ENCODE measurements around the gene KLHDC4. TPM values are rescaled to one million over a fixed set of nuclear protein-coding genes. Genes with fewer than 3 reads are reported as not detected.

Gene KLHDC4
- total RNA-seq, 1 experiment from 2014 or later = 76.2 TPM

DNA sequence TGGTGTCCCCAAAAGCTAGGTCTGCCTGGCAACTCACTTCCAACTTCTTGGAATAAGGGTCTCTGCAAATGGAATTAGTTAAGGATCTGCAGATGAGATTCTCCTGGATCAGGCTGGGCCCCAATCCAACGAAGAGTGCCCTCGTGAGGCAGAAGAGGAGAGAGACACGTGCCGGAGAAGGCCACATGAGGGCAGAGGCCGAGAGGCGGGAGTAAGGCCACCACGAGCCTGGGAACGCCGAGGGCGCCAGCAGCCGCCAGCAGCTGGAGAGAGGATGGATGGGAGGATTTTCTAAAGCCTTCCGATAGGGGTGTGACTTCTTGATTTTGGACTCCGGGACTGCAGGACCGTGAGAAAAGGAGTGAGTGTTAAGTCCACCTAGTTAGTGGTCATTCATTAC, 87.2 kb downstream of the KLHDC4 start:
- Histone ChIP-seq H3K27me3 (ENCODE audit: insufficient read depth, low read length) (no peaks in the 10 kb centered on the region), H2BK15ac (ENCODE audit: low read depth, low read length) (no peak overlapping the region), H3T11ph (ENCODE audit: low read length) (no peak overlapping the region), H3K14ac (ENCODE audit: insufficient read depth, low read length) (no peak overlapping the region), H3K18ac (ENCODE audit: insufficient read length, low read depth, low read length) (no peak overlapping the region), H3K9ac (ENCODE audit: extremely low read depth, insufficient read length, low read length) (no peak overlapping the region), H2AFZ (ENCODE audit: low read length) (no peak overlapping the region), H3K79me1 (ENCODE audit: insufficient read depth, low read depth, low read length, poor library complexity, severe bottlenecking) (no peaks in the 10 kb centered on the region), H3K4me2 (ENCODE audit: insufficient read depth, insufficient read length, low read length) (no peak overlapping the region), H3K4ac (ENCODE audit: low read depth, low read length) (no peak overlapping the region), H3K79me2 (ENCODE audit: insufficient read depth, low read length) (no peaks in the 10 kb centered on the region), H4K8ac (replicated peaks; ENCODE audit: insufficient read length, low read depth, low read length) (no peak overlapping the region), H3K27ac (ENCODE audit: insufficient read length, low read depth, low read length) (no peak overlapping the region), H2BK5ac (ENCODE audit: insufficient read length, low read length) (no peak overlapping the region), H4K5ac (ENCODE audit: insufficient read length, low read depth, low read length) (no peak overlapping the region), H3K4me1 (ENCODE audit: insufficient read depth, low read length) (no peaks in the 10 kb centered on the region), H4K91ac (ENCODE audit: insufficient read length, low read depth, low read length) (no peak overlapping the region), H4K20me1 (ENCODE audit: control insufficient read depth, insufficient read depth, insufficient read length) (no peaks in the 10 kb centered on the region), H2BK120ac (ENCODE audit: low read depth, low read length, poor library complexity, severe bottlenecking) (no peak overlapping the region), H3K56ac (ENCODE audit: insufficient read length, low read depth, low read length) (no peak overlapping the region), H3K23me2 (ENCODE audit: insufficient read length, low read depth, low read length, poor library complexity, severe bottlenecking) (peaks cover 4% of the 10 kb centered on the region), H2BK12ac (ENCODE audit: insufficient read length, low read depth, low read length) (no peak overlapping the region), H3K23ac (ENCODE audit: insufficient read length, low read depth, low read length) (no peak overlapping the region), H2AK5ac (ENCODE audit: insufficient read length, low read length) (no peak overlapping the region), H2BK20ac (ENCODE audit: low read depth, low read length, poor library complexity, severe bottlenecking) (no peak overlapping the region), H3K9me3 (ENCODE audit: control insufficient read depth, low read depth, low read length) (no peaks in the 10 kb centered on the region)
- no peak for DNase-seq
- peaks cover 3% of the 10 kb centered on the region for H3K27me3 Mint-ChIP-seq (ENCODE audit: low read depth)
- no peak overlapping the region for H3K4me3 Mint-ChIP-seq
- WGBS (ENCODE audit: extremely low coverage, insufficient read length, low lambda C conversion rate) = no CpG with 5 or more reads among the region's 14 CpGs
- H3K27ac Mint-ChIP-seq = no peak overlapping the region; a peak in 1 of 7 replicates
- TF ChIP-seq, protein P1, sequence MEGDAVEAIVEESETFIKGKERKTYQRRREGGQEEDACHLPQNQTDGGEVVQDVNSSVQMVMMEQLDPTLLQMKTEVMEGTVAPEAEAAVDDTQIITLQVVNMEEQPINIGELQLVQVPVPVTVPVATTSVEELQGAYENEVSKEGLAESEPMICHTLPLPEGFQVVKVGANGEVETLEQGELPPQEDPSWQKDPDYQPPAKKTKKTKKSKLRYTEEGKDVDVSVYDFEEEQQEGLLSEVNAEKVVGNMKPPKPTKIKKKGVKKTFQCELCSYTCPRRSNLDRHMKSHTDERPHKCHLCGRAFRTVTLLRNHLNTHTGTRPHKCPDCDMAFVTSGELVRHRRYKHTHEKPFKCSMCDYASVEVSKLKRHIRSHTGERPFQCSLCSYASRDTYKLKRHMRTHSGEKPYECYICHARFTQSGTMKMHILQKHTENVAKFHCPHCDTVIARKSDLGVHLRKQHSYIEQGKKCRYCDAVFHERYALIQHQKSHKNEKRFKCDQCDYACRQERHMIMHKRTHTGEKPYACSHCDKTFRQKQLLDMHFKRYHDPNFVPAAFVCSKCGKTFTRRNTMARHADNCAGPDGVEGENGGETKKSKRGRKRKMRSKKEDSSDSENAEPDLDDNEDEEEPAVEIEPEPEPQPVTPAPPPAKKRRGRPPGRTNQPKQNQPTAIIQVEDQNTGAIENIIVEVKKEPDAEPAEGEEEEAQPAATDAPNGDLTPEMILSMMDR (conservative IDR thresholded peaks at IDR 0.05) = no peak
- peaks cover 0 to 4% (median 0%) of the 10 kb centered on the region in 3 experiments; a peak in 1 of 7 replicates for H3K36me3 Mint-ChIP-seq (ENCODE audit: insufficient read depth in 1 of 3, low read depth in 3 of 3)
- H3K4me1 Mint-ChIP-seq = peaks cover 3 to 21% of the 10 kb centered on the region in 2 experiments
- H3K9me3 Mint-ChIP-seq = no peaks in the 10 kb centered on the region

Data from H9 (cell line).